ENCODE data around the gene S100B.

DNA sequence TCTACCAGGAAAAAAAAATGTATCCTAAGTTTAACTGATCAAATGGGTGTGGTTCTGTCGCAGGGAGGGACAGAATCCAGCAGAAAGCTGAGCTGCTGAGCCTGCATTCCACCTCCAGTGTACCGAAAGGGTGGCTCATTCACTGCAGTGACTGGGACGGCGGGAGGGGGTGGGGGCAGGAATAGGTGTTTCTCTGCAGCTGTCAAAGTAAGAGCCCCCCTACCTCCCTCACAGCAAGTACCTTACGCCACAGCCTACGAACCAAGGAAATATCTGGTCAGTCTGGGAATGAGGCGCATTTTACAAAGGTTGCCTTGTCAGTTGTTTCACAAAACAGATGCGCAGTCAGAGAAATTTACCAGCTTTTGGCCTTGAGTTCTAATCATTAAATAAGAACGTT is 1.7 kb downstream of the S100B start:
- TF ChIP-seq CTCF (IDR thresholded peaks at IDR 0.05) (no peak), POLR2A (IDR thresholded peaks at IDR 0.05) (no peak), EP300 (IDR thresholded peaks at IDR 0.05) (no peak), POLR2AphosphoS5 (IDR thresholded peaks at IDR 0.05) (no peak)
